Measurements from ENCODE around the gene DYNLT1.

DYNLT1 gene

GRCh38 chr6:158591134-158591809 lies 53.3 kb downstream of the DYNLT1 start:
- H3K4me3 ChIP-seq (ENCODE audit: low read depth, low read length), result no peak overlapping the region
- no peak for TF ChIP-seq CTCF (IDR thresholded peaks at IDR 0.05; ENCODE audit: insufficient read depth, low read depth, low read length, missing control alignments)
- DNase-seq (ENCODE audit: low read depth), result no peak

GRCh38 chr6:158589366-158589765 lies 55.2 kb downstream of the DYNLT1 start:
- H3K4me3 ChIP-seq (ENCODE audit: low read depth, low read length), result no peak overlapping the region
- TF ChIP-seq CTCF (IDR thresholded peaks at IDR 0.05; ENCODE audit: insufficient read depth, low read depth, low read length, missing control alignments), result no peak
- no peak for DNase-seq (ENCODE audit: low read depth)

GRCh38 chr6:158586652-158587051 lies 57.9 kb downstream of the DYNLT1 start:
- no peak for DNase-seq (ENCODE audit: low read depth)
- TF ChIP-seq CTCF (IDR thresholded peaks at IDR 0.05; ENCODE audit: insufficient read depth, low read depth, low read length, missing control alignments), result no peak
- no peak overlapping the region for H3K4me3 ChIP-seq (ENCODE audit: low read depth, low read length)

All from GM12865 (cell line).